Ishikawa (cell line): Measurements from ENCODE around the gene HLA-DOA.

ENCODE experiments used
- TCF12 ChIP-seq: IDR thresholded peaks from 2 replicates; pipeline ENCODE4 v1.6.1; 2012; ENCODE audit warnings: low read depth
- YY1 ChIP-seq: IDR thresholded peaks from 2 replicates; pipeline ENCODE4 v1.6.1; 2012; ENCODE audit warnings: low read depth

GRCh38 chr6:33017694-33018353 lies 8.4 kb upstream of the HLA-DOA start:
- TF ChIP-seq TCF12 (no peak), YY1 (no peak)
